ENCODE data around the gene ARRDC3.

- TF ChIP-seq CTCF (IDR thresholded peaks at IDR 0.05) = no peak
- no peak for TF ChIP-seq POLR2A (IDR thresholded peaks at IDR 0.05)
These were observed 53.8 kb downstream of the ARRDC3 start for GRCh38 chr5:91329283-91329682.

All from heart left ventricle (tissue), 13 donors.